GF-D8 (cell line): ENCODE results near the gene PDE4D.

Source experiments
- DNase-seq: peaks from one replicate; lab custom pipeline; 2025; lab: John Stamatoyannopoulos, UW

PDE4D gene

DNA sequence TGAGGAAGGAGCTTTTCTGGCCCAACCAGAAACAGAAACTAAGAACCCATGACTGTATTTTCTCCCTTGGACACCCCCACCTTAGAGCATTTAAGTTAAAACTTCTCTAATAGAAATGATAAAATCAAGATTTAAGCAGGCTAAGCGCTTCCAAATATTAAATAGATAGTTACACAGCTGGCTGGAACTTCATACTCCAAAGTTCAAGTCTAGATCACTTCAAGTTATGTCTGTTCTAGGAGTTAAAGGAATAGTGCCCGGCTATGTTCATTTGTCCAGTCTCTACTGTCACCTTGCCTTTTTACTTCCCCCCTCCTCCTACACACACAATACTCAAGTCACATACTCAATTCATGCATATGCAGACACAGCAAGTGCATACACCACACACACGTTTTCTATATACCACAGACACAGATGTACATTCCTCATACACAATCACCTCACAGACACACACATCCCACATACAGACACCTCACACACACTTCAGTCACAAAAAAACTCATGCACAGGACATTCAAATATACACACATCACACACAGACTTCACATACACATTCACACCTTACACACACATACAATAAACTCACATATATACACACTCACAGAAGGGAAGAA, 237.7 kb downstream of the PDE4D start:
- no peak for DNase-seq

GRCh38 chr5:59654691-59655090, 238.8 kb downstream of the PDE4D start:
- DNase-seq = no peak

GRCh38 chr5:59652449-59652848, 241.1 kb downstream of the PDE4D start:
- DNase-seq = no peak

GRCh38 chr5:59648949-59649921, 244.3 kb downstream of the PDE4D start:
- peak; percentile 49 for DNase-seq

GRCh38 chr5:59648038-59648831, 245.3 kb downstream of the PDE4D start:
- no peak for DNase-seq

DNA sequence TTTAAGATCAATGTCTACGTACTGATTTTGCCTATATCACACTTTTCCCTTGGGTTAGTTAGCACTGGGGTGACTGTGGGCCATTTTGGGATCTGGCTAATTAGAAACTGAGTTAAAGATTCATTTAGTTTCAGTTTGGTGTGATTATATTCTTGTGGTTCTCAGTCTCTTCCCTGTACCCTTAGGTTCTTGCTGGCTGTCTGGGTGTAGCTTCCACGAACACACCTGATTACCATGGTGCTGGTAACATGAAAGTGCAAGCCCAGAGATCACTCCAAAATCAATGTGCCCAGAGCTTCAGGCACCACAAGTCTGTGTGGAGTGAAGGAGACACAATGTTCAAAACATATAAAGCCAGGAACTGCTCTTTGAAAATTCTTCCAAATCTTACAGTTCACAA, 248.1 kb downstream of the PDE4D start:
- no peak for DNase-seq

GRCh38 chr5:59640411-59640810, 253.1 kb downstream of the PDE4D start:
- DNase-seq = no peak

- no peak for DNase-seq
These were observed 255.5 kb downstream of the PDE4D start for GRCh38 chr5:59637884-59638580.

- no peak for DNase-seq
These were observed 264.0 kb downstream of the PDE4D start for GRCh38 chr5:59629561-59629960.

- DNase-seq = no peak
These were observed 265.3 kb downstream of the PDE4D start for GRCh38 chr5:59628062-59628828.

- DNase-seq = no peak
These were observed 268.6 kb downstream of the PDE4D start for GRCh38 chr5:59624898-59625297.

GRCh38 chr5:59622848-59623247, 270.7 kb downstream of the PDE4D start:
- DNase-seq = no peak

DNA sequence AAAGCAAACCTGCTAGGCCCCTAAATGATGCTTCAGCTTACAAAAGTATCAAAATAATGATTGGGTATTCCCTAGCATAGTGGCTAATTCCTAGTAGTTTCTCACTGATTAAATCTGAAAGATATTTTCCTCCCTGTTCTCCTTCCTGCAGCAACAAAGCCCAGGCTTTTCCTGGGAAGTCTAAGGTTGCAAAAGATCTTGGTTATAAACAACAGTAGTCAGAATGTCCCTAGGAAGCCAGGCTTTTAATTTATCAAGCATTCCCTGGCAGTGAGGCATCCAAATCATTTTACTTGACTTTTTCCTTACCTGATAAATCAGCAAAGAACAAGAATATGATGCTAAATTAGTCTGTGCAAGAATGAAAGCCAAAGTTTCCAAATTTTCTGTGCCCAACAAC, 272.0 kb downstream of the PDE4D start:
- DNase-seq = no peak

DNA sequence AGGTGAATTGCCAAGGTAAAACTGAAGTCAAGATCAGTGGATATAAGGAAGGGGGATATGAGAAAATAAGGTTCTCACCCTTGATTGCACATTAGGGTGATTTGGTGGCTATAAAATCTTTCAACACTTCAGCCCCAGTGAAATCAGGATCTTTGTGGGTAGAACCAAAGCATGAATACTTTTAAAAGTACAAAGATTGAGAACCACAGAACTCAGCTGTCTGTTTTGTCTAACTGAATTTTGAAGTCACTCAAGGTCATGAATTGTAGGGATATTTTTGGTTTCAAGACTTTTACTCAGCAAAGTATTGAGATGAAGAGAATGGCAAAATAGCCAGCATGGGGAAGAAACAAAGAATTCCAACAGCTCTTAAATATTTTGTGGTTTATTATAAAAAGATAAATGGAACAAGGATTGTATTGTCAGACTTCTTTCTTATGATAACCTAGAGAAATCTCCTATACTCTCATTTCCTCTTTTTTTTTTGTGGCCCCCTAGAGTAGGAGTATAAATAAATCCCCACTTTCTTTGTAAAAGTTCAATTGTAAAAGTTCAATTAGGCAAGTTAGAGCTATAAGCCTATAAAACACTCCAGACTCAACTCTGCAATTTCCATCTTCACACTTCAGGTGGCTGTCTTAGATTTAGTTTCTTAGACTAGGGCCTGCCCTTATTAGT, 272.9 kb downstream of the PDE4D start:
- DNase-seq = no peak

GRCh38 chr5:59618644-59619043, 274.9 kb downstream of the PDE4D start:
- DNase-seq = no peak

- DNase-seq = no peak
These were observed 276.2 kb downstream of the PDE4D start for GRCh38 chr5:59617186-59617771.

DNA sequence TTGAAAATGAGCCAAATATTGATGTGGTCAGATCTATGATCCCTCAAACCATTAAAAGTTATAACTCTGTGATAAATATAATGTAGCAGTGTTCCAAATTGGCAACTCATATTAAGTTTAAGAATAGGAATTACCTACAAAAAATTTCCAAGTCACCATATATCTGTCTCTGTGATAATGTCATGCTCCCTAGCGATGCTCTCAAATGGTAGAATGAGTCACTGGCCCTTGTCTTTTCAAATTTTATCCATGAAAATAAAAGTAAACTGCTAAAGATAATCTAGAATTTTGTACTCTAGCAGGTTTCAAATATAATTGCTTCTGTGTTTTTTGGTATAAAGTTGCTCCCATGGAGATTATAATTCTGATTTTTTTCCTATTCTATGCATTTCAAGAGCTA, 277.1 kb downstream of the PDE4D start:
- DNase-seq = no peak

- DNase-seq = no peak
These were observed 278.3 kb downstream of the PDE4D start for GRCh38 chr5:59615272-59615671.

DNA sequence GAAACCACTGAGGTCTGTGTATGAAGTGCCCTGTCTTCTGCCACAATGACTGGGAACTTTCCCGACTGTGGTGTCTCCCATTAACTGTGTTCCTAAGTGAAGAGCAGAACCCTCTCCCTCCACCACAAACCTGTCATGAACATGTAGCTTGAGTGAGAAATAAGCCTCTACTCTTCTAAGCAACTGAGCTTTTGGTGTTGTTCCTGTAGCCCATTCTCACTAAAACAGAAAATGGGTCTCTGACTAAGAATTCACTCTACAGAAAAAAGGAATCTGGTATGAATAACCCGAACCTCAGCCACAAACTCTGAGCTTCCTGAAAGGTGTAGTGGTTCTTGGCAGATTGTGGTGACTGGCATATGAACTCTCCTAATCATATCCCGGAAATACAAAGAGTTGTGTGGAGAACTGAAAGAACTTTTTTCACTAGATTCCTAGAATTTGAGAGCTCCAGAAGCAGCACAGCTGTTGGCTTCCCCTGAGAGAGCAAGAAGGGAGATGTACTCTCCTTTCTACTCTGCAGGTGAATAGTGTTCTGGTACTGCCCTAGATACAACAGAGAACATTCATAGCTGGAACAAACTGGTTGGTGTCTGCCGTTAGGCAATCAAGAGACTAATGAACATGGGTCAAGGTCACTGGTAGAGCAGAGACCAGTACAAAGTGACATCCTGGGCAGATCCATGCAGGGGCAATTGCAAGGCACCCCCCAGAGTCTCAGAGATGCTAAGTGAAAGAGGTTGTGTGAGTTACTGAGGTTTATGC, 283.8 kb downstream of the PDE4D start:
- no peak for DNase-seq
